Stomach (tissue), 9 donors: ENCODE results near the gene FAM83D. TPM values are rescaled to one million over a fixed set of nuclear protein-coding genes. Genes with fewer than 3 reads are reported as not detected.
"Not testable (repeated sequence)": the region's sequence is repeated elsewhere in the genome, so short reads cannot be mapped to it uniquely, and the experiment has no call there.

ENCODE experiments used
- DNase-seq, 2 donors: peaks; one replicate each; pipeline versions ENCODE4 v3.0.0 to v3.0.0-alpha.2; 2013 to 2019
- H3K27ac ChIP-seq, 5 donors: fragments of 200-600 bp in 4 of 5; sonication (generic) in 4 of 5; one replicate each; pipeline ENCODE4 v1.5.1; 2013 to 2019; ENCODE audit warnings: mild to moderate bottlenecking in 1 of 5, moderate library complexity in 1 of 5
- H3K27me3 ChIP-seq, 3 donors: fragments of 200-600 bp; sonication (generic); one replicate each; pipeline ENCODE4 v1.5.1; 2017 to 2019; ENCODE audit warnings: mixed run types in 1 of 3
- H3K36me3 ChIP-seq, 4 donors: fragments of 200-600 bp; sonication (generic); 1 replicate in 3 of 4; 2 replicates in 1 of 4; pipeline ENCODE4 v1.5.1; 2016 to 2019
- H3K4me1 ChIP-seq, 4 donors: fragments of 200-600 bp; sonication (generic); one replicate each; pipeline ENCODE4 v1.5.1; 2016 to 2019
- H3K4me3 ChIP-seq, 4 donors: fragments of 200-600 bp; sonication (generic) in 3 of 4; one replicate each; pipeline ENCODE4 v1.5.1; 2016 to 2019; ENCODE audit warnings: mild to moderate bottlenecking in 1 of 4
- H3K9me3 ChIP-seq, 4 donors: fragments of 200-600 bp; sonication (generic); one replicate each; pipeline ENCODE4 v1.5.1; 2016 to 2019
- EP300 ChIP-seq: sonication (generic); formaldehyde crosslinking; IDR thresholded peaks from one replicate; pipeline ENCODE4 v1.6.1; 2017; ENCODE audit warnings: antibody characterized with exemption
- POLR2A ChIP-seq, 4 donors: fragments of 450-650 bp; IDR thresholded peaks; one replicate each; pipeline ENCODE4 v1.6.1; 2016; ENCODE audit warnings: antibody characterized with exemption in 4 of 4, control low read depth in 2 of 4, mild to moderate bottlenecking in 1 of 4, moderate library complexity in 1 of 4
- POLR2AphosphoS5 ChIP-seq, 3 donors: sonication (generic); formaldehyde crosslinking; IDR thresholded peaks; one replicate each; pipeline ENCODE4 v1.6.1; 2016; ENCODE audit warnings: antibody characterized with exemption in 3 of 3
- WGBS, 5 donors: extraction: QIAGEN DNeasy Blood & Tissue Kit in 3 of 5; methylation state at CpG; one replicate each; pipeline versions ENCODE4 v1.1.5 to v1.1.7; 2013 to 2018; 5-methylcytosine and 5-hydroxymethylcytosine counted together
- intact Hi-C: fragments of 100-400 bp; cut with DNase I; formaldehyde crosslinking; loops from one replicate; pipeline ENCODE4 v1.15.1; 2023; ENCODE audit warnings: low total_unique reads
- polyA plus RNA-seq, 3 donors: library from polyadenylated mRNA; stranded (reverse); fragments of 200-250 nt; gene quantifications; one replicate each; pipeline ENCODE4 v1.2.3, GENCODE V29; 2013
- total RNA-seq, 5 donors: library from RNA; depleted of rRNA; stranded (reverse); fragments of >200 nt; gene quantifications; one replicate each; pipeline versions ENCODE4 v1.1.0 to v1.2.3, GENCODE V29; 2014 to 2016
- TF ChIP-seq, protein P1 (sequence below), 7 experiments: fragments of 450-650 bp in 4 of 7; fragments of 200-600 bp in 3 of 7; sonication (generic) in 3 of 7; IDR thresholded peaks; one replicate each; pipeline ENCODE4 v1.5.1; 2016 to 2019; ENCODE audit warnings: antibody characterized with exemption in 7 of 7, control low read depth in 2 of 7, mild to moderate bottlenecking in 1 of 7
- donor health status: healthy with polysubstance abuse.
- donor health status: Bipolar disorder and iron deficiency.
- donor health status: healthy.

The FAM83D gene
- total and polyA plus RNA-seq, 8 donors, result 2.0 to 289 (median 27.8) TPM

DNA sequence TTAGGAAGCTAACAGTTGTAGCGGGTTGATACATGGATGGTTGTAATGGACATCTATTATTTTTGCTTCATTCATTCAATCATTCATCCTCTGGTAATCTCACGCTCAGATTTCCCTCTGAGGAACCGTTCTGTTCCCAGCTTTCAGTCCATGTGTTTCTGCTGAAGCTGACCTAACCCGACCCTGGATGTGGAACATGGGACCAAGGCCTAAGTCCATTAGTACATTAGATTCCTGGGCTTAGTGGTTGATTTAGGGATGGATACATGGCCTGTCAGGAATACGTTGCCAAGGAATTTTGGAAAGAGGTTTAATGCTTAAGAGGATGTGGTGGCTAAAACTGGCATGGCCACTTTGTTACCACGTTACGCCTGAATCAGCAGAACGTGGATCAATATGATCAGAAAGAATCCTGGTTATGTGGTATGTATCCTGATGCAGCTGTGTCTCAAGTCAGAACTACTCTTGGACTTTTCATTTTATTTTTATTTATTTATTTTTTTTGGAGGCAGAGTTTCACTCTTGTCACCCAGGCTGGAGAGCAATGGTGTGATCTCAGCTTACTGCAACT, 31.8 kb downstream of the FAM83D start:
- intact Hi-C loops, result no loop called here
- Histone ChIP-seq H3K4me1 (peaks cover 3 to 16% (median 11%) of the 10 kb centered on the region in 4 donors), H3K4me3 (no peak overlapping the region), H3K9me3 (no peaks in the 10 kb centered on the region), H3K27me3 (no peaks in the 10 kb centered on the region), H3K36me3 (peaks cover 0 to 9% (median 0%) of the 10 kb centered on the region in 4 donors), H3K27ac (no peak overlapping the region)
- WGBS, 5 donors, result 85 to 93% (median 89%) methylated on average over 8 of the region's 8 CpGs
- DNase-seq, result no peak
- TF ChIP-seq POLR2A (IDR thresholded peaks at IDR 0.05) (no peak), EP300 (no peak), POLR2AphosphoS5 (IDR thresholded peaks at IDR 0.05) (no peak)
- TF ChIP-seq, protein P1, sequence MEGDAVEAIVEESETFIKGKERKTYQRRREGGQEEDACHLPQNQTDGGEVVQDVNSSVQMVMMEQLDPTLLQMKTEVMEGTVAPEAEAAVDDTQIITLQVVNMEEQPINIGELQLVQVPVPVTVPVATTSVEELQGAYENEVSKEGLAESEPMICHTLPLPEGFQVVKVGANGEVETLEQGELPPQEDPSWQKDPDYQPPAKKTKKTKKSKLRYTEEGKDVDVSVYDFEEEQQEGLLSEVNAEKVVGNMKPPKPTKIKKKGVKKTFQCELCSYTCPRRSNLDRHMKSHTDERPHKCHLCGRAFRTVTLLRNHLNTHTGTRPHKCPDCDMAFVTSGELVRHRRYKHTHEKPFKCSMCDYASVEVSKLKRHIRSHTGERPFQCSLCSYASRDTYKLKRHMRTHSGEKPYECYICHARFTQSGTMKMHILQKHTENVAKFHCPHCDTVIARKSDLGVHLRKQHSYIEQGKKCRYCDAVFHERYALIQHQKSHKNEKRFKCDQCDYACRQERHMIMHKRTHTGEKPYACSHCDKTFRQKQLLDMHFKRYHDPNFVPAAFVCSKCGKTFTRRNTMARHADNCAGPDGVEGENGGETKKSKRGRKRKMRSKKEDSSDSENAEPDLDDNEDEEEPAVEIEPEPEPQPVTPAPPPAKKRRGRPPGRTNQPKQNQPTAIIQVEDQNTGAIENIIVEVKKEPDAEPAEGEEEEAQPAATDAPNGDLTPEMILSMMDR (IDR thresholded peaks at IDR 0.05), result no peak

- H3K9me3 ChIP-seq, H3K4me3 ChIP-seq, H3K27me3 ChIP-seq, DNase-seq, H3K36me3 ChIP-seq, H3K27ac ChIP-seq, intact Hi-C loops: not testable (repeated sequence)
- peaks cover 10 to 30% (median 19%) of the 10 kb centered on the region in 4 donors for H3K4me1 ChIP-seq
- 86 to 94% (median 92%) methylated on average over 9 of the region's 9 CpGs for WGBS, 5 donors
Measured at GRCh38 chr20:38960187-38960687, 34.0 kb downstream of the FAM83D start.

DNA sequence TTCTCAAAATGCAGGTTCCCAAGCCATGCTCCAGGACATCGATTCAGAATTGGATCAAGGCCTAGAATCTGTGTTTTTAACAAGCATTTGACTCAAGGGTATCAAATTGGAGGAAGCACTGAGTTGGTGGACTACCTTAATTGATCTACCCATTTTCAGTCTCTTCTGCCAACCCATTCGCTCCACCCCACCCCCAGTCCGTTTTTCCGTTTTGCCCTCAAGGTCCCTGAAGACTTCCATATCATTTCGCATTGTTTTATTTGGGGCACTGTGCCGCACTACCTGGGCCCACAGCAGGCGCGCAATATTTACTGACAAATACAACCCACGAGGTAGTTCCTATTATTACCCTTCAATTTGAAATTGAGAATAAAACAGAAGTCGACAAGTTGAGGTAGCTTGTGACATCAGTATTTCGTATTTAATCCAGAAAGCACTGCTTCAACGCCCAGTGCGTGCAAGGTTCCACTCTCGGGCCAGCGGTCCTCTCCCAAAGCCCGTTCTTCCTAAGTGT, 35.4 kb downstream of the FAM83D start:
- H3K27me3 ChIP-seq, result no peaks in the 10 kb centered on the region
- intact Hi-C loops, result no loop called here
- 8 to 10% (median 8%) methylated on average over 16 of the region's 16 CpGs for WGBS, 5 donors

DNA sequence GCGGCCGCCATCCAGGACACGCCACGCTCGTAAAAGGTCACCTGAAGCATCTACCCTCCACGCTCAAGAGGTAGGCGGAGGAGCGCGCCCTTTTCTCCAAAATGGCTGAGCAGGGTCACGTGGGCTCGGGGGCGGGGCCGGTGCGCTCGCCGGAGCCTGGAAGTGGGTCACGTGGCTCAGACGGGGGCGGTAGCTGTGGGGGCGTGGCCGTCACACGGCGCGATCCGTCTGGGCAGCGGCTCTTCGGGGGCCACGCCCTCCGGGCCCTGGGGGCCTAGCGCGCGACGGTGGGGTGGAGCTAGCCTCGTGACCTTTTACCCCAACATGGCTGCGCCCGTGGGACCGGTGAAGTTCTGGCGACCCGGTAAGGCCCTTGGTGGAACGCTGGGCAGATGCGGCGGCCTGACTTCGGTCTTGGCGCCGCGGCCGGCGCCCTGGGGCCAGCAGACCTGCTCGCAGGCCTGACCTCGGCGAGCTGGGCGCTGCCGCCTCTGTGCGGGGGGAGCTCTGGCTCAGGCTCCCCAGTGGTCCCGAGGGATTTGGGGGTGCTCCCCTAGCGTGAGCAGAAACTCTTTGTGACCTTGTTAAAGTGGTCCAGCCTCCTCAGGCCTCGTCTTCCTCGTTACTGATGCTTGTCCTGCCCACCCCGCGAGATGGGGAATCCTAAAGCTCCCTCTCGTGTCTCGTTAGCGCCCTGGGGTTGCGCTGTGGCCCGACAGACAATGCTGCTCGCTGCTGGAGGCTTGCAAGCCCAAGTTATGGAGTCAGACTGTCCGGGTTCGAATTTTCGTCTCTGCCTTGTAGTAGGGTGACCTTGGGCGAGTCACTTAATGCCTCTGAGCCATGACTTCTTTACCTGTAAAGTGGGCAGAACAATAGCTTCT, 36.1 kb downstream of the FAM83D start, which contains the start of gene DHX35:
DHX35 (plus strand) TSS at position 301 of the 884 bp plus-strand sequence; CDS start at position 325, 24 bp downstream.
- no peaks in the 10 kb centered on the region for H3K27me3 ChIP-seq
- WGBS, 5 donors, result 0 to 2% (median 0%) methylated on average over 39 to 70 of the region's 70 CpGs
- H3K9me3 ChIP-seq, result no peaks in the 10 kb centered on the region
- peak within 1 kb of the TSS; percentile 77 to 95 (median 92) for H3K4me3 ChIP-seq
- intact Hi-C loops, result no loop called here
- TF ChIP-seq EP300 (no peak), POLR2A (IDR thresholded peaks at IDR 0.05) (no peak), POLR2AphosphoS5 (IDR thresholded peaks at IDR 0.05) (peak; percentile 52 to 94 (median 86))
- TF ChIP-seq, protein P1 (IDR thresholded peaks at IDR 0.05), result peak in 1 of 7 experiments; percentile 13
- peak within 1 kb of the TSS; percentile 85 to 97 (median 92) for H3K27ac ChIP-seq
- peak; percentile 98 to 100 for DNase-seq
- H3K4me1 ChIP-seq, result peaks cover 10 to 36% (median 24%) of the 10 kb centered on the region in 4 donors
- peaks cover 0 to 10% (median 0%) of the 10 kb centered on the region in 4 donors for H3K36me3 ChIP-seq

More for the DNA sequence above, 35.4 kb downstream of the FAM83D start:
- no peak for DNase-seq
- Histone ChIP-seq H3K4me1 (peaks cover 10 to 36% (median 21%) of the 10 kb centered on the region in 4 donors), H3K4me3 (peak overlapping the region; percentile 77 to 95 (median 92)), H3K27ac (peak overlapping the region; percentile 85 to 97 (median 92)), H3K9me3 (no peaks in the 10 kb centered on the region), H3K36me3 (peaks cover 0 to 10% (median 0%) of the 10 kb centered on the region in 4 donors)
- TF ChIP-seq EP300 (no peak), POLR2A (IDR thresholded peaks at IDR 0.05) (no peak), POLR2AphosphoS5 (IDR thresholded peaks at IDR 0.05) (no peak)
- TF ChIP-seq, protein P1 (IDR thresholded peaks at IDR 0.05), result no peak
